Skin epidermis (tissue), 12 donors: ENCODE data around the gene DENND1A.

Source experiments
- H3K27ac ChIP-seq, 21 experiments: fragments of 200-600 bp; sonication (generic) in 11 of 21; one replicate each; pipeline ENCODE4 v1.5.0; 2020; ENCODE audit warnings: mild to moderate bottlenecking in 3 of 21, inconsistent platforms in 2 of 21, moderate library complexity in 2 of 21
- H3K4me3 ChIP-seq, 7 experiments: fragments of 200-600 bp; sonication (generic) in 2 of 7; one replicate each; pipeline ENCODE4 v1.5.0; 2020; ENCODE audit warnings: inconsistent platforms in 2 of 7, mild to moderate bottlenecking in 2 of 7, moderate library complexity in 1 of 7

DENND1A gene

GRCh38 chr9:123418506-123418905, 511.4 kb downstream of the DENND1A start:
- Histone ChIP-seq H3K4me3 (no peak overlapping the region), H3K27ac (no peak overlapping the region)

- Histone ChIP-seq H3K27ac (no peak overlapping the region), H3K4me3 (no peak overlapping the region)
Measured at GRCh38 chr9:123418052-123418430, 511.9 kb downstream of the DENND1A start.

DNA sequence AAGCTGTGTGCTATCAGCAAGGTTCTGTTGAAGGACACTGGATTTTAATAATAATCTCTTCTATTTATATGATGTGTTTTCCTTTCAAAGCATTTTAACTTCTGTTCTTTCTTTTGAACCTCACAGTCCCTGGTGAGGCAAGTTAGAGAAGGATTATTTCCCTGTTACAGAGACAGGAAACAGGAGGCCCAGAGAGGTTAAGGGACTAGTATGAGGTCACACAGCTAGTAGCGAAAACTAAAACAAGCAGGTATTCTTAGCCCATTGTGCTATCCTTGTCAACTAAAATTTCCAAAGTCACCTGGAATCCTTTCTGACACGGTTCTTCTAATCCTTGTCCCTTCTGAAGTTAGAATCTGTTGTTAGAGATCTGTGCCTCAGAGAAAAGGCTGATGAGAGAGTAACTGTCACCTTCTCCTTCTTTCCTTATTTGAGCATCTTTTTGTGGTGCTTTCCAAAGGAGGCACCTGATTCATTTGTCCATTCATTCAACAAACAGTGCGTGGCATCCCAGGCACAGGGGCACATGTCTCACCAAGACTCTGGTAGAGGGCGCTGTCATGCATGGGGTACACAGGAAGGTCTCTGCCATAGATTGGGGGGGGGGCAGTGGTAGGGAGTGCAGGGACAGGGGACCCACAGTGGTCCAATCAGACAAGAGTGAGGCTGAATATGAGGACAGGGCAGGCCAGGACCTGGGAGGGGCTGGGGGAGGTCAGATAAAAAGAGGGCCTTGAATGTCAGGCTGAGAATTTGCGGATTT, 512.5 kb downstream of the DENND1A start:
- Histone ChIP-seq H3K4me3 (no peak overlapping the region), H3K27ac (no peak overlapping the region)

GRCh38 chr9:123416176-123416575, 513.8 kb downstream of the DENND1A start:
- no peak overlapping the region for H3K27ac ChIP-seq
- no peak overlapping the region for H3K4me3 ChIP-seq

DNA sequence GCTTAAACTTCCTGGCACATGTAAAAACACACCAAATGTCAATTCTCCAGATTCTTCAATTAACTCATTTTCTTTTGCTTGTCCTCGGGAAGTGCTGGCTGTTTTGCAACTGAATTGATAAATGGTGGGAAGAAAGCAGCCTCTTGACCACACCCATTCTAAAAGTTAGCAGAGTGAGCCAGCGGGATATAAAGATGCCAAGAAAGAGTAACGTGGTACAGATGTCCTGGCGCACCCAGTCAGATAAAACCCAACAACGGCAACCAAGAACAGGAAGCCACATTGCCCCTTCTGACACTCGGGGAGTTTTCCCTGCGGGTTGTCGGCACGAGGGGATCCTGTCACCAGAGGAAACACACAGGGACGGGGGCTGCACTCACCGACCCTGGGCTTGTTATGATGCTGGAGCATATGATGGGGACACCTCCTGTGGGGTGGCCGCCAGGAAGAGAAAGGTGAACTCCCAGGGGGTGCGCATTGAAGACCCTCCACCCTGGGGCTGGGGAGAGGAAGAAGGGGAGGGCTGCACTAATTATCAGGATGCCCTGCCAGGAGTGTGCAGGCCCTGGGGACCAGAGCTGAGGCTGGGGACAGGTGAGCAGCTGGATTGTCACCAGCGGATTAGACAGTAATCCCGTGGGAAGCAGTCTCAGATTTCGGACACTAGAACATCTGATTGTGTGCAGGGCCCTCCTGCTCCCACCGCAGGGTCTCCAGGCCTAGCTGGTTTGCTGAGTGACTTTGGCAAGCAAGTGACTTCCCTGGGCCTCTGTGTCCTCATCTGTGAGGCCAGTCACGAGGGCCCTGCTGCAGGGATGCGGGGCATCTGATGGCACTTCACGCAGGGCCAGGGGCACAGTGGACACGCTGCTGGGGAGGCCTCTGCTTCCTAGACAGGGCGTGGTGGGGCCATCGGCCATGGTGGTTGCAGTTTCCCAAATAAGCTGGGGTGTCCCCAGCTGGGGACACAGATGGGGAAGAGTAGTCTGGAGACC, 514.7 kb downstream of the DENND1A start:
- Histone ChIP-seq H3K4me3 (no peak overlapping the region), H3K27ac (no peak overlapping the region)

DNA sequence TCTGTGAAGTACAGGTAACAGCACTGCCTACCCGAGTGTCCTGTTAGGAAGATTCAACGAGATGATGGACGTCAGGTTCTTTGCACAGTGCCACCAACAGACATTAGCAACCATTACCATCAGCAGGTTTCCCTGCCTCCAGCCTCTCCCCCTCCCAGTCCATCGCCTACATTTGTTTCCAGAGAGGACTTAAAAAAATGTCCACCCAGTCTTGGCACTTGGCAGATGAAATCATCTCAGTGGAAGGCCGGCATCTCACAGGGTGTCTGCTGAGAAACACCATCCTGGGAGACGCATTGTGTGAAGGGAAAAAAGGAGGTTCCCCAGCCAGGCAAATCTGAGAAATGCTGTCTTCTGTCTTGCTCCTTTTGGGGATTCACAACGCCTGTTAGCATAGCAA, 515.7 kb downstream of the DENND1A start:
- Histone ChIP-seq H3K4me3 (no peak overlapping the region), H3K27ac (no peak overlapping the region)

GRCh38 chr9:123412171-123412820, 517.6 kb downstream of the DENND1A start:
- no peak overlapping the region for H3K27ac ChIP-seq
- no peak overlapping the region for H3K4me3 ChIP-seq

DNA sequence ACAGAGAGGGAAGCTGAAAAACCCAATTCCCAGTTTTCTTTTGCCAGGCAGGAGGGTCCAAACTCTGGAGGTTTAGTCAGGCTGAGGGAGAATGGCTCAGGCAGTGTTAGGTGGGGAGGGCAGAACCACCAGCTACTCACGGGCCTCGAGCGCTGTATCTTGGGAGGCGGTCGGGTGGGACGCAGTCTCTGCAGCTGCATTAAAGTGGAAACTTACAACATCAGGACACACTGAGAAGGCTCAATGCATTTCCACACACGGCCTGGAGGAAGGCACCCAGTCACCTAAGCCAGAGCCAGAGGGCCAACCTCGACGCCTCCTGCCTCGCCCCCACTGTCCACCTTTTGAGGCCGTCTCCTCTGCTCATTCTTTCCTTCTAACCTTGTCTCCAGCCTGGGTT, 518.3 kb downstream of the DENND1A start:
- no peak overlapping the region for H3K4me3 ChIP-seq
- H3K27ac ChIP-seq: no peak overlapping the region

DNA sequence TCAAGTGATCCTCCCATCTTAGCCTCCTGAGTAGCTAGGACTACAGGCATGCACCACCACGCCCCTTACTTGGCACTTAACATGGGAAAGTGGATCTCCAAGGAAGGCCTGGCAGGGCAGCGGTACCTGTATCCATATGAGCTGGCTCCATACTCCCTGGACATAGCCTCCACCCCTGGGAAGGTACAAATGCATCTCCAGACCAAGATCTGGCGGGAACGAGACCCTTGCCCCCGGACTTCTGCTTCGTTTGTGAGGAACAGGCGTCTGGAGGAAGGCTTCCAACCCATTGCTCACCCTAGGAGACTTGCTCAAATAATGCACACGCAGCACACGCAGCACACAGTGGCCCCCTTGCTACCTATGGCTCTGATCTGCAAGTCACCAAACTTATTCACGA, 518.7 kb downstream of the DENND1A start:
- H3K4me3 ChIP-seq: no peak overlapping the region
- H3K27ac ChIP-seq: no peak overlapping the region

DNA sequence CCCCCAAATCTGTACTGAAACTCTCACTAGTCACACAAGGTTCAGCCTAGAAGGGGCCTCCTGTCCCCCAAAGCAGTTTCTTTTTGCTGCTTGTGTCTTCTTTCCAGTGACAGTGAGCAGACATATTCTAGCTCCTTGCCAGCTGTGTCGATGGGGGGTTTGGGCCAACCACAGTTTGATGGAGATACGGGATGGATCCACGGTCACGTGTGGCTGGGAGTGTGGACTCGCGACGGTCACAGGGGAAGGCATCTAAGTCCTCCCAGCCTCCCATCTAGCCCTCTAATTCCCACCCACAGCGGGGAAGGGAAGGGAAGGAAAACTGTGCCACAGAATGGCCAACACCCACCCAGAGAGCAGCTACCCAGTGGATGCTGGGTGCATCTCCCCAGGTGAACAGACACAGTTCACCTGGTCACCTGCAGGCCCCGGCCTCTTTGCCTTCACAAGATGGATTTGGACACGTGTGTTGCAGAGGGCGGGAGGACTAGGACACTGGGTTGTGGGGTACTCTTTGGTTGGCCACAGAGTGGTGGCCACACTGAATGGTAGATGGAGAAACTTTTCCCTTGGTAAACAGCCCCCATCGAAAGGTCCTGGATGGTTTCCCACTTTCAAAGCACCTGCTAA, 519.5 kb downstream of the DENND1A start:
- Histone ChIP-seq H3K27ac (no peak overlapping the region), H3K4me3 (no peak overlapping the region)

DNA sequence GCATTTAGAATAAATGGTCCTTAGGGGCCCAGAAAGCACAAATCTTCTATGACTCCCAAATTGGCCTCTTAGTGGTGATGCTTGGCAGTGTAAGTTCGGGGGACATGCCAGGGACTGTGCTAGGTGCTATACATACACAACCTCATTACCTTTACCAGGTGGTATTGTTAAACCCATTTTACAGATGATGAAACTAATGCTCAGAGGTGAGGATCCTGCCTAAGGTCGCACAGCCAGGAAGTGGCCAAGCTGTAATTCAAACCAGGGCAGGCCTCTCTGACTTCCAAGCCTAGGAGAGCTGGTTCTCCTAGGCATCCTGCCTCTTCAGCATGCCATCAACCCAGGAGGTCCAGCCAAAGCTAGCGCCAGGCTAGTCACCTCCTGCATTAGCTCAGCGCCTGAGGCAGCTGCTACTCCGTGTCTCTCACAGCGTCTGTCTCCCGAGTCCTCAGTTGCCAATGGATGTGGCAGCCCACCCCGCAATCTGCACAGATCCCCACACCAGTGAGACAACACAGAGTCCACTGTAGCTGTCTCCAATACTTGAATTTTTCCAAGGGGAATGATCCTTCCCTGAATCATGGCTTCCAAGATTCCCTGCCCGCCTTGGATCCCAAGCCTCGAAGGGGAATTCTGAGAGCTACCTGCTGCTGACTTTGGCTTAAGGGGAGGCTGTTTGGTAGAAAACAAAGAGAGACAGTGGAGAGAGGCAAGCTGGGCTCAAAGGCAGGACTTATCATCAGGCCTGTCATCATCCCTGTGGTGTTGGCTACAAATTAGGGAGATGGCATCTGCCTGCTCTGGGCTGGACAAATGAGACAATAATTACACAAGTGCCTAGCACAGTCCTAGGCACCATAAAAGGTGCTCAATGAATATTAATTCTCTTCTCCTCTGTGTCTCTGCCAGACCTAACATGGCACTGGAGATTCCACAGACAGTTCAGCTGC, 521.3 kb downstream of the DENND1A start:
- Histone ChIP-seq H3K27ac (no peak overlapping the region), H3K4me3 (no peak overlapping the region)

DNA sequence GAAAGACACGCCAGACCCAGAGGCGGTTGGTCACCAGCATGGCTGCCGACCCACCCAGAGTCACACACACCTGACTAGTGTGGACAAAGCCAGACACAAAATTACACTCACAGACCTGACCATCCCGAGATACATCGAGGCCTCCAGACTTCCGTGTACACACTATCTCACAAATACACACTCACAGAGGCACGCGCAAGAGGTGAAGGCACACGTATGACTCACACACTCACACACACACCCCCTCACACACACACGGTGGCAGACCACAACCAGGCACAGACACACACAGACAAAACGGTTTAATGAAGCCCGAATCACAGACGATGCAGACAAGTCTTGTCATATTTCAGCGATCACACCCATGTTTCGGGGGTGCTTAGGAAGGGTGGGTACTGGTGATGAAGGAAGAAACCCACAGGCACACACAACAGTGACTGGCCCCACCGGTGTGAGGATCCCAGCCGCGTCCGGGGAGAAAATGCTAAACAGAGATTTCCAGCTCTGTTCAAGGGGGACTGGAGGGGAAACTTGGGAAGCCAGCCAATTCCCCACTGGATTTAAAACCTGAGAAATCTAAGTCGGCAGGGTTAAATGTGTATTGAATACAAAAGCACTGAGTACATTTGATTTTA, 522.6 kb downstream of the DENND1A start:
- H3K27ac ChIP-seq: no peak overlapping the region
- H3K4me3 ChIP-seq: no peak overlapping the region

DNA sequence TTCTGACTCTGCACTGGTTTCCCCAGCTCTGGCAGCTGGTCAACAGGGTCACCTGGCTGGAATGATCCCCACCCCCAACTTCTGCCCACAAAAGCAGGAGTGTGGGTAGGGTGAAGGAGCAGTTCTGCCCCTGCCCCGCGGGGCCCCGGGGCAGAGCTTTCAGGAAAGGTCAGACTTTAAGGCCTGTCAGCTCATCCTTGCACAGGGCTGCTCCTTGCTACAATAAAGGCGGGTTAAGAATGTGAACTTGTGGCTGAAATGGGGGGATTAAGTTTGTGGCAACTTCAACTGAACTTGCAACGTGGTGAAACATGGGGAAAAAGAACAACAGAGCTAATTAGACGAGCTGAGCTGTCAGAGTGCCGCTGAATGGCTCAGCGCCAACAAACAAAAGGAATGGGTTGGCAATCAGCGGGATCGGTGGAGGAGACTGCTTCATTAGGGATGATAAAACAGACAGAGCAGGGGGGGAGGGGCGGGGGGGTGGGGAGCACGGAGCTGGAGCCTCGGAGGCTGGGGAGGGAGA, 523.2 kb downstream of the DENND1A start:
- Histone ChIP-seq H3K27ac (no peak overlapping the region), H3K4me3 (no peak overlapping the region)

DNA sequence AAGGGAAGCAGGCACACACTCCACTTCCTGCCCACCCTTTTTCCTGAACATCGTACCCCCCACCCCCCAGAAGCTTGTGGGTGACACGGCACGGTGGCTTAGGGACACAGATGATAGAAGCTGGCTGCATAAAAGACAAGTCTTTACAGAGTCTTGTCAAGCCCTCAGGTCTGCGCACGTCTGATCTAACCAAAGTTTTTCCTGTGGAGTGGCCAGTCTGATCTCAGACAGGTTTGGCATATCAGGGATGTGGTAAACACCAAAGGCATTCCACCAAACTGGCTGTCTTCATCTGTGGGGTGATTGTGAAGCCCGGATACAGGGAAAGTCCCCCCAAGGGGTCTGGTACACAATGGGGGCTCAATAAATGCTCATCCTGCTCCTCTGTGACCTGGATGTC, 523.9 kb downstream of the DENND1A start:
- H3K27ac ChIP-seq: no peak overlapping the region
- no peak overlapping the region for H3K4me3 ChIP-seq

- Histone ChIP-seq H3K4me3 (no peak overlapping the region), H3K27ac (no peak overlapping the region)
Measured at GRCh38 chr9:123402981-123403509, 526.9 kb downstream of the DENND1A start.

DNA sequence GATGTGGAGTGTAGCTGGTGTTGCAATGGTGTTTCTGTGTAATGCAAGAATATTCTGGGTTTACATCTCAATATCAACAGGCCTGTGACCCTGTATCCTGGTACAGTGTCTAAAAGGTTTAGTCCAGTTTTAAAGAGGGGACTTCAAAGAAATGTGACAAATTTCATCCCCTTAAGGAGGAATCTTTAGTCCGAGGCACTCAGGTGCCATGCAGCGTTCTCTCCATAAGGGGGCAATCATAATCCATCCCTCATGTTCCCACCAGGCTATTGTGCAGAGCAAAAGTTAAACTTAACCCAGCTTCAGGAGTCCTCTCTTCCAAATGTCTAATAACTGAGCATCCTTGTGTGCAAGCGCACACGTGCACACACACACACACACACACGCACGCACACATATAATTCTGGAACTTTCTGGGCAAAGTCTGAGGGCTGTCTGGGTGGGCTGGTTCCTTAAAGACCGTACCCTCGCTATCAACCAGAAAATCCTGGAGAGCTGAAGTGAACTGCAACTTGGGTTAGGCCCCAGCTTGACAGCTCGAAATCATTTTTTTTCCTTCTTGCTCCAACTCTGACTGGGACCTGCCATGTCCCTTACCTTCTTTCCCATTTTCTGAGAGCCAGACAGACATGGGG, 527.9 kb downstream of the DENND1A start:
- H3K27ac ChIP-seq: peak overlapping the region in 1 of 21 experiments; percentile 42
- H3K4me3 ChIP-seq: no peak overlapping the region

DNA sequence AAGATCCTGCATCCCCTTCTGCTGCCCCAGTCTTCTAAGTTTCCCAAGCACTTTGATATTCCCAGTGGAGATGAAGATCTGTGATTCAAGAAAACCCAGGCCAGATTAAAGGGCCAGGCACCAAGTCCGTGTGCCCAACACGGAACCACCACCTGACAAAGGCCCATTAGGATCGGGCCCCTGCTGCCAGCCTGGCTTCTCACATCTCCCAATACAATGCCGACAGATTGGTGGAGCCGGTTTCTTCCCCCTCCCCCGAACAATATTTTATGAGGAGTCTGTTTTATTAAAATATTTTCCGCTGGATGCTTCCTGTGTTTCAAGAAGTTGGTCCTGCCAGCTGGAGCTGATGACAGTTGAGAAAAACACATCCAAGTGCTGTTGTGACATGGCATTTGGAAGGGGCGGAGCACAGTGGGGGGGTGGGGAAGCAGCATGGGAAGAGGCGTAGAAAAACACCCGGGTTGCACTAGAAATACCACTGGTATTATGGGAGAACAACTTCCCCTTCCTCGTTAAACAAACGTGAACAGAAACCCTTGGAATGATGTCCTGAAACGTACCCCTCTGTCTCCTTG, 528.9 kb downstream of the DENND1A start:
- Histone ChIP-seq H3K27ac (peak overlapping the region in 3 of 21 experiments; percentile 2 to 42 (median 10)), H3K4me3 (no peak overlapping the region)
